ENCODE measurements around the gene SLC24A3. TPM values are rescaled to one million over a fixed set of nuclear protein-coding genes. Genes with fewer than 3 reads are reported as not detected.

Gene SLC24A3
- total RNA-seq, 1 donor from 2014 or later, result not detected

- ChIA-PET CTCF (no interaction called here), POLR2A (no interaction called here)
- DNase-seq, result no peak
- peaks cover 5% of the 10 kb centered on the region for H3K27me3 Mint-ChIP-seq
- H3K36me3 Mint-ChIP-seq (ENCODE audit: low read depth), result no peaks in the 10 kb centered on the region
- intact Hi-C loops (cut with micrococcal nuclease), result no loop called here
- H3K4me3 Mint-ChIP-seq, result no peak overlapping the region
- no peaks in the 10 kb centered on the region for H3K4me1 Mint-ChIP-seq
- no peak for ATAC-seq (ENCODE audit: low read depth)
- no peak overlapping the region for H3K27ac Mint-ChIP-seq
- no peak for TF ChIP-seq CTCF (IDR thresholded peaks at IDR 0.05)
- peaks cover 8% of the 10 kb centered on the region for H3K9me3 Mint-ChIP-seq
Observed at GRCh38 chr20:19566226-19566945, 353.9 kb downstream of the SLC24A3 start.

DNA sequence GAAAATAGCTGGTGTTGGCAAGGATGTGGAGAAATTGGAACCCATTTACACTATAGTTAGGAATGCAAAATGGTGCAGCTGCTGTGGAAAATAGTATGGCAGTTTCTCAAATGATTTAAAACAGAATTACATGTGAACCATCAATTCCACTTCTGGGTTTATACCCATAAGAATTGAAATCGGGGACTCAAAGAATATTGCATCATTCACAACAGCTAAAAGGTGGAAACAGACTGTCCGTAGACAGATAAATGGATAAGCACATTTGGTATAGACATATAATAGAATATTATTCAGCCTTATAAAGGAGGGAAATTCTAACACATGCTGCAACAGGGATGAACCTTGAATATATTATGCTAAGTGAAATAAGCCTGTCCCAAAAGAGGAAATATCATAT is 355.7 kb downstream of the SLC24A3 start:
- no peak for DNase-seq
- ChIA-PET POLR2A (no interaction called here), CTCF (no interaction called here)
- Mint-ChIP-seq H3K27ac (no peak overlapping the region), H3K4me1 (no peaks in the 10 kb centered on the region), H3K4me3 (no peak overlapping the region), H3K9me3 (peaks cover 8% of the 10 kb centered on the region), H3K36me3 (ENCODE audit: low read depth) (no peaks in the 10 kb centered on the region), H3K27me3 (peaks cover 5% of the 10 kb centered on the region)
- ATAC-seq (ENCODE audit: low read depth), result no peak
- intact Hi-C loops (cut with micrococcal nuclease), result no loop called here
- TF ChIP-seq CTCF (IDR thresholded peaks at IDR 0.05), result no peak

- CTCF ChIA-PET, result no interaction called here
- no peak for TF ChIP-seq CTCF (IDR thresholded peaks at IDR 0.05)
- DNase-seq, result no peak
- no peak overlapping the region for H3K27ac Mint-ChIP-seq
- no peak for ATAC-seq (ENCODE audit: low read depth)
- no peaks in the 10 kb centered on the region for H3K4me1 Mint-ChIP-seq
- H3K9me3 Mint-ChIP-seq, result peaks cover 8% of the 10 kb centered on the region
- H3K4me3 Mint-ChIP-seq, result no peak overlapping the region
- no peaks in the 10 kb centered on the region for H3K36me3 Mint-ChIP-seq (ENCODE audit: low read depth)
- peaks cover 5% of the 10 kb centered on the region for H3K27me3 Mint-ChIP-seq
- POLR2A ChIA-PET, result no interaction called here
- intact Hi-C loops (cut with micrococcal nuclease), result no loop called here
Observed at GRCh38 chr20:19571996-19572395, 359.6 kb downstream of the SLC24A3 start.

GRCh38 chr20:19577692-19578091 is 365.2 kb downstream of the SLC24A3 start:
- Mint-ChIP-seq H3K27me3 (peaks cover 2% of the 10 kb centered on the region), H3K9me3 (no peaks in the 10 kb centered on the region), H3K4me1 (no peaks in the 10 kb centered on the region), H3K27ac (no peak overlapping the region), H3K4me3 (no peak overlapping the region), H3K36me3 (ENCODE audit: low read depth) (no peaks in the 10 kb centered on the region)
- ATAC-seq (ENCODE audit: low read depth) (no peak), DNase-seq (no peak)
- no peak for TF ChIP-seq CTCF (IDR thresholded peaks at IDR 0.05)
- ChIA-PET CTCF (no interaction called here), POLR2A (no interaction called here)
- intact Hi-C loops (cut with micrococcal nuclease), result no loop called here

DNA sequence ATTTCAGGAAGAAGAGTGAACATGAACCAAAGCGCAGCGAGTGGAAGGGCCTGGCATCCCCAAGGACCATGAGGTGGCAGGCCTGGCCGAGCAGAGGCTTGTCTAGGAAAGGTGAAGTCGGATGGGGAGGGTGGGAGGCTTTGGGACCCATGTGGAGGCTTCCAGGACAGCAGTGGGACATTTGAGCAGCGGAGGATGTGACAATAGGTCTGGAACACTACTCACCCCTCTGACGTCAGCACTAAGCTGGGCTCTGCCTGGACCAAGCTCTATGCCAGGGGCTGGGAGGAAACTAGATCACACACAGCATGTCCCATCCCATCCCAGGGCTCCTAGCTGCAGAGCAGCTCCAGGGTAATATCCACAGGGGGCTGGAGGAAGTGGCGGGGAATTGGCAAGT is 370.3 kb downstream of the SLC24A3 start:
- POLR2A ChIA-PET, result no interaction called here
- CTCF ChIA-PET, result no interaction called here
- no peaks in the 10 kb centered on the region for H3K4me1 Mint-ChIP-seq
- intact Hi-C loops (cut with micrococcal nuclease), result loop anchor here (10.0 kb wide), 1 partner anchor 378 kb away; no protein-coding TSS in a partner anchor
- H3K27me3 Mint-ChIP-seq, result peaks cover 10% of the 10 kb centered on the region
- no peak overlapping the region for H3K27ac Mint-ChIP-seq
- H3K9me3 Mint-ChIP-seq, result no peaks in the 10 kb centered on the region
- DNase-seq (no peak), ATAC-seq (ENCODE audit: low read depth) (no peak)
- H3K36me3 Mint-ChIP-seq (ENCODE audit: low read depth), result no peaks in the 10 kb centered on the region
- H3K4me3 Mint-ChIP-seq, result no peak overlapping the region
- no peak for TF ChIP-seq CTCF (IDR thresholded peaks at IDR 0.05)
